OCI-LY3 (cell line): ENCODE results near the gene MPZ.

Source experiments
- H2AFZ ChIP-seq: fragments of 200-600, 300-600 bp; shearing (Covaris generic); 2 replicates; pipeline ENCODE4 v1.6.0; 2014; ENCODE audit warnings: antibody characterized with exemption, low read depth, low read length
- H3K27ac ChIP-seq: fragments of 200-600, 300-600 bp; sonication (generic); 2 replicates; pipeline ENCODE4 v1.5.1; 2014; ENCODE audit warnings: mild to moderate bottlenecking, low read length, moderate library complexity, mixed read lengths
- H3K27me3 ChIP-seq: fragments of 200-600, 300-600 bp; sonication (generic); 2 replicates; pipeline ENCODE4 v1.6.1; 2014; ENCODE audit warnings: low read depth, low read length, mixed read lengths
- H3K36me3 ChIP-seq: fragments of 200-600, 300-600 bp; sonication (generic); replicated peaks from 2 replicates; pipeline ENCODE3; 2014; ENCODE audit warnings: low read depth, low read length, mixed read lengths
- H3K4me1 ChIP-seq: fragments of 300-600, 200-600 bp; sonication (generic); 2 replicates; pipeline ENCODE4 v1.6.1; 2014; ENCODE audit warnings: low read length, mixed read lengths
- H3K4me2 ChIP-seq: fragments of 200-600, 300-600 bp; sonication (generic); 2 replicates; pipeline ENCODE4 v1.6.1; 2014; ENCODE audit warnings: low read length, mixed read lengths
- H3K4me3 ChIP-seq: fragments of 300-600, 200-600 bp; sonication (generic); 2 replicates; pipeline ENCODE4 v1.5.1; 2014; ENCODE audit warnings: antibody characterized with exemption, mild to moderate bottlenecking, low read length, moderate library complexity
- H3K79me2 ChIP-seq: fragments of 300-600, 200-600 bp; shearing (Covaris generic); 2 replicates; pipeline ENCODE4 v1.6.1; 2014; ENCODE audit warnings: mild to moderate bottlenecking, low read length, mixed read lengths
- H3K9ac ChIP-seq: fragments of 300-600, 200-600 bp; shearing (Covaris generic); 2 replicates; pipeline ENCODE4 v1.6.0; 2014; ENCODE audit warnings: mild to moderate bottlenecking, low read length, moderate library complexity
- H3K9me3 ChIP-seq: fragments of 200-600, 300-600 bp; shearing (Covaris generic); 2 replicates; pipeline ENCODE4 v1.6.1; 2014; ENCODE audit warnings: low read length, mixed read lengths; ENCODE audit not compliant: insufficient read depth
- H4K20me1 ChIP-seq: fragments of 200-600, 300-600 bp; sonication (generic); 2 replicates; pipeline ENCODE4 v1.6.1; 2016; ENCODE audit warnings: low read length, mixed read lengths; ENCODE audit not compliant: insufficient read depth
- EZH2phosphoT487 ChIP-seq: fragments of 200-600 bp; shearing (Covaris generic); IDR thresholded peaks from 2 replicates; pipeline ENCODE4 v1.6.1; 2018; ENCODE audit warnings: antibody characterized with exemption, mixed run types, low read depth
- TF ChIP-seq, protein P1 (sequence below): fragments of 200-600, 300-600 bp; sonication (generic); IDR thresholded peaks from 2 replicates; pipeline ENCODE4 v1.5.1; 2014; ENCODE audit warnings: antibody characterized with exemption, low read length, low read depth

Gene MPZ

DNA sequence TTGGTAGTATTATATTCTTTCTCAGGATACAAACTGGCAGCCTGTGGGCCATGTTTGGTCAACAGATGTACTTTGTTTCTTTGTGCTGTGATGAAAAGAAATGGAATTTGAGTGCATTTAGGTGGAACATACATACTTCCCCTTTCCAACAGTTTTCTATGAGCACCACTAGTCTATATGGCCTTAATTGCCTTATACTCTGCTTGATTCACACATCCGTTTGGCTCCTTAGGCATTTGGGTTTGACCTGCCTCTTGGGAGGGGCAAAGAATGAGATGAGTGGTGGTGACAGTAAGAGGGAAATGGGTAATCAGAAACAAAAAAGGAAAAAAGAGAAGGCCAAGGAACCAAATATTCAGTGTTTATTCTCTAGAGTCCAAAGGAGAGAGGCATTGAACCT, 40.9 kb upstream of the MPZ start:
- H3K9ac ChIP-seq = no peak overlapping the region
- H3K4me2 ChIP-seq = no peak overlapping the region
- no peaks in the 10 kb centered on the region for H4K20me1 ChIP-seq
- no peaks in the 10 kb centered on the region for H3K79me2 ChIP-seq
- H3K9me3 ChIP-seq = no peaks in the 10 kb centered on the region
- H3K4me3 ChIP-seq = no peak overlapping the region
- no peak overlapping the region for H3K27ac ChIP-seq
- H2AFZ ChIP-seq = no peak overlapping the region
- TF ChIP-seq, protein P1, sequence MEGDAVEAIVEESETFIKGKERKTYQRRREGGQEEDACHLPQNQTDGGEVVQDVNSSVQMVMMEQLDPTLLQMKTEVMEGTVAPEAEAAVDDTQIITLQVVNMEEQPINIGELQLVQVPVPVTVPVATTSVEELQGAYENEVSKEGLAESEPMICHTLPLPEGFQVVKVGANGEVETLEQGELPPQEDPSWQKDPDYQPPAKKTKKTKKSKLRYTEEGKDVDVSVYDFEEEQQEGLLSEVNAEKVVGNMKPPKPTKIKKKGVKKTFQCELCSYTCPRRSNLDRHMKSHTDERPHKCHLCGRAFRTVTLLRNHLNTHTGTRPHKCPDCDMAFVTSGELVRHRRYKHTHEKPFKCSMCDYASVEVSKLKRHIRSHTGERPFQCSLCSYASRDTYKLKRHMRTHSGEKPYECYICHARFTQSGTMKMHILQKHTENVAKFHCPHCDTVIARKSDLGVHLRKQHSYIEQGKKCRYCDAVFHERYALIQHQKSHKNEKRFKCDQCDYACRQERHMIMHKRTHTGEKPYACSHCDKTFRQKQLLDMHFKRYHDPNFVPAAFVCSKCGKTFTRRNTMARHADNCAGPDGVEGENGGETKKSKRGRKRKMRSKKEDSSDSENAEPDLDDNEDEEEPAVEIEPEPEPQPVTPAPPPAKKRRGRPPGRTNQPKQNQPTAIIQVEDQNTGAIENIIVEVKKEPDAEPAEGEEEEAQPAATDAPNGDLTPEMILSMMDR = no peak
- no peak for TF ChIP-seq EZH2phosphoT487
- peaks cover 7% of the 10 kb centered on the region for H3K36me3 ChIP-seq
- no peaks in the 10 kb centered on the region for H3K27me3 ChIP-seq
- no peaks in the 10 kb centered on the region for H3K4me1 ChIP-seq

DNA sequence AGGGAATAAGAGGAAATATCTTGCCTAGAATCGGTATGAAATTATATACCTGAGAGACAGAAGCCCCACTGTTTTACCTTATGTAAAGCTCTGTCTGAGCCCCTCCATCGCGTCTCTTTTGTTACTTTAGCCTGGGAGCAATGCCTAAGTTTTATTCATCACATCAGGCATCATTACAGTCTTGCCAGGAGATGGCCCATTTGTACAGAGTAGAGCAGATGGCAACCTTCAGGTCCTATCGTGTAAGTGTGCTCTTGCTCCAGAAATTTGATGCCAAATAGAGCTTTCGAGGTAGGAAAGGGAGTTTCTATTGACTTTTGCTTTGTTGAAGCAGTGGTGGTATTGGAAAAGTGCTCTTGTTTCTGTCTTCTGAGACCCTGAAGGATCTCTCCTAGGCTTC, 33.1 kb upstream of the MPZ start:
- H3K9me3 ChIP-seq = no peaks in the 10 kb centered on the region
- no peak overlapping the region for H2AFZ ChIP-seq
- H3K79me2 ChIP-seq = no peaks in the 10 kb centered on the region
- no peak overlapping the region for H3K9ac ChIP-seq
- no peaks in the 10 kb centered on the region for H4K20me1 ChIP-seq
- no peak overlapping the region for H3K27ac ChIP-seq
- no peak overlapping the region for H3K4me2 ChIP-seq
- no peaks in the 10 kb centered on the region for H3K27me3 ChIP-seq
- no peak for TF ChIP-seq EZH2phosphoT487
- TF ChIP-seq, protein P1 = no peak
- no peak overlapping the region for H3K4me3 ChIP-seq
- H3K36me3 ChIP-seq = peaks cover 22% of the 10 kb centered on the region
- H3K4me1 ChIP-seq = no peaks in the 10 kb centered on the region

DNA sequence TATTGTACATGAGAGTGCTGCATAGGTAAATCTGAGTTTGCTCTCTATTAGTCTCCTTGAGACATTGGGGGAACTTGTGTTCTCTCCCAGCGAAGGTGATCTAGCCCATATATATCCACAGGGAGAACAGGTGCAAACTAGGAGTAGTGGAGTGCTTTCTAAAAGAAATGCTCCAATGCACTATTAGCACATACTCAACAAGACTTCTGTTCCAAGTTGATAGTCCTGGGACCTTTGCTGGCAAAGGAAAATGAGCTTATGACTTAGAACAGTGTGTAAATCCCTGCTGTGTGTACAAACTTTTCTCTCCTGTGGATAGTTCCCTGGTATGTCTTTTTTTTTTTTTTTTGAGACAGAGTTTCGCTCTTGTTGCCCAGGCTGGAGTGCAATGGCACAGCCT, 32.4 kb upstream of the MPZ start:
- H3K4me1 ChIP-seq = no peaks in the 10 kb centered on the region
- H3K27me3 ChIP-seq = no peaks in the 10 kb centered on the region
- no peak overlapping the region for H2AFZ ChIP-seq
- no peaks in the 10 kb centered on the region for H3K9me3 ChIP-seq
- H3K79me2 ChIP-seq = no peaks in the 10 kb centered on the region
- H4K20me1 ChIP-seq = no peaks in the 10 kb centered on the region
- no peak overlapping the region for H3K27ac ChIP-seq
- TF ChIP-seq EZH2phosphoT487 = no peak
- TF ChIP-seq, protein P1 = no peak
- H3K4me3 ChIP-seq = no peak overlapping the region
- no peak overlapping the region for H3K4me2 ChIP-seq
- no peak overlapping the region for H3K9ac ChIP-seq
- H3K36me3 ChIP-seq = peaks cover 22% of the 10 kb centered on the region

DNA sequence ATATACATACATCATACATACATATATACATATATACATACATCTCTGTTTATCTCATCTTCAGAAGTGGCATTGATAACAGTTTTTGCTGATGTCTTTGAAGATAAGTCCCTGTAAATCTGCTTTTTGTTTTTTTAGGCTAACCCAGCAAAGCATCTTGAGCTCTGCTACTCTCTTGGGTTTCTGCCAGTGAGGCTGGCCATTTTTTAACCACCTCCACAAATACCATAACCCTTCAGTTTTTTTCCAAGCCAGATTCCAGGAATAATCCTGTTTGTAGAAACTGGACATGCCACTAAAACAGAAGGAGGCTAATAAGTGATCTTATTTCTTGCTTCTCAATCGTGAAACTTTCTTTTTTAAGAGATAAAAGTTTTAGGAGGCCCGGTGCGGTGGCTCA, 26.0 kb upstream of the MPZ start:
- H3K36me3 ChIP-seq = peaks cover 24% of the 10 kb centered on the region

More for the DNA sequence above, 26.0 kb upstream of the MPZ start:
- Histone ChIP-seq H3K27ac (no peak overlapping the region), H3K4me2 (no peak overlapping the region), H3K9me3 (no peaks in the 10 kb centered on the region), H3K9ac (no peak overlapping the region), H3K4me1 (no peaks in the 10 kb centered on the region), H2AFZ (no peak overlapping the region), H3K27me3 (no peaks in the 10 kb centered on the region), H3K4me3 (no peak overlapping the region), H4K20me1 (no peaks in the 10 kb centered on the region), H3K79me2 (no peaks in the 10 kb centered on the region)
- TF ChIP-seq, protein P1 = no peak
- TF ChIP-seq EZH2phosphoT487 = no peak
